ENCODE results near the gene SORD. TPM values are rescaled to one million over a fixed set of nuclear protein-coding genes. Genes with fewer than 3 reads are reported as not detected.

The SORD gene
- total RNA-seq, 4 donors from 2014 or later: 1.9 to 7.3 (median 4.7) TPM

DNA sequence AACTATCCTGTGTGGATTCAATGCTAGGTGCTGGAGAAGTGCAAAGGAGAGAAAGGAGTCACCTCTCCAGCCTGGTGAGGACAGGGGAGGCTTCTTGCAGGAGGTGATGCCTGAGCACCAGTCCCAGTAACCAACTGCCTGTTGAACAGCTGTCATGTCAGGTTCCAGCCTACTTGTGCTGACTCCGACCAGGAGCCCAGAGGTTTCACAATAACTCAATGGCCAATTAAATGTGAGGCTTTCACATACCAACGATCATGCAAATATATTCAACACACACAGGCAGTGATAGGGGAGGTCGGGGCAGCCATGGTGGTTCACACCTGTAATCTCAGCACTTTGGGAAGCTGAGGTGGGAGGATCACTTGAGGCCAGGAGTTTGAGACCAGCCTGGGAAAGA lies 7.7 kb downstream of the SORD start:
- TF ChIP-seq, protein P1, sequence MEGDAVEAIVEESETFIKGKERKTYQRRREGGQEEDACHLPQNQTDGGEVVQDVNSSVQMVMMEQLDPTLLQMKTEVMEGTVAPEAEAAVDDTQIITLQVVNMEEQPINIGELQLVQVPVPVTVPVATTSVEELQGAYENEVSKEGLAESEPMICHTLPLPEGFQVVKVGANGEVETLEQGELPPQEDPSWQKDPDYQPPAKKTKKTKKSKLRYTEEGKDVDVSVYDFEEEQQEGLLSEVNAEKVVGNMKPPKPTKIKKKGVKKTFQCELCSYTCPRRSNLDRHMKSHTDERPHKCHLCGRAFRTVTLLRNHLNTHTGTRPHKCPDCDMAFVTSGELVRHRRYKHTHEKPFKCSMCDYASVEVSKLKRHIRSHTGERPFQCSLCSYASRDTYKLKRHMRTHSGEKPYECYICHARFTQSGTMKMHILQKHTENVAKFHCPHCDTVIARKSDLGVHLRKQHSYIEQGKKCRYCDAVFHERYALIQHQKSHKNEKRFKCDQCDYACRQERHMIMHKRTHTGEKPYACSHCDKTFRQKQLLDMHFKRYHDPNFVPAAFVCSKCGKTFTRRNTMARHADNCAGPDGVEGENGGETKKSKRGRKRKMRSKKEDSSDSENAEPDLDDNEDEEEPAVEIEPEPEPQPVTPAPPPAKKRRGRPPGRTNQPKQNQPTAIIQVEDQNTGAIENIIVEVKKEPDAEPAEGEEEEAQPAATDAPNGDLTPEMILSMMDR (IDR thresholded peaks at IDR 0.05; ENCODE audit: low read depth): no peak

DNA sequence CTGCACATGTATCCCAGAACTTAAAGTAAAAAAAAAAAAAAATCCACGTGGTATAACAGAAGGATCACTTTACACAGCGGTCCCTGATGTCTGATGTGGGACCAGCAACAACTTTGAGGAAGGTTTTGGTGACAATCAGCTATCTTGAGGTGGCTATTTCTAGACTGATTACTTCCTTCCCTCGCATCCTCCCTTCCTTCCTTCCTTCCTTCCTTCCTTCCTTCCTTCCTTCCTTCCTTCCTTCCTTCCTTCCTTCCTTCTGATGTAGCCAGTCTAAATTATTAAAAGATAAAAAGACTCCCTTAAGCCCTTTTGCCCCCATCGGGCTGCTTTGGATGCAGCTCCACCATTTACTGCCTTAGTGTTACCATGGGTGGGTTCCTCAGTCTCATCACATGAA lies 14.9 kb downstream of the SORD start:
- TF ChIP-seq, protein P1 (IDR thresholded peaks at IDR 0.05; ENCODE audit: low read depth): no peak

DNA sequence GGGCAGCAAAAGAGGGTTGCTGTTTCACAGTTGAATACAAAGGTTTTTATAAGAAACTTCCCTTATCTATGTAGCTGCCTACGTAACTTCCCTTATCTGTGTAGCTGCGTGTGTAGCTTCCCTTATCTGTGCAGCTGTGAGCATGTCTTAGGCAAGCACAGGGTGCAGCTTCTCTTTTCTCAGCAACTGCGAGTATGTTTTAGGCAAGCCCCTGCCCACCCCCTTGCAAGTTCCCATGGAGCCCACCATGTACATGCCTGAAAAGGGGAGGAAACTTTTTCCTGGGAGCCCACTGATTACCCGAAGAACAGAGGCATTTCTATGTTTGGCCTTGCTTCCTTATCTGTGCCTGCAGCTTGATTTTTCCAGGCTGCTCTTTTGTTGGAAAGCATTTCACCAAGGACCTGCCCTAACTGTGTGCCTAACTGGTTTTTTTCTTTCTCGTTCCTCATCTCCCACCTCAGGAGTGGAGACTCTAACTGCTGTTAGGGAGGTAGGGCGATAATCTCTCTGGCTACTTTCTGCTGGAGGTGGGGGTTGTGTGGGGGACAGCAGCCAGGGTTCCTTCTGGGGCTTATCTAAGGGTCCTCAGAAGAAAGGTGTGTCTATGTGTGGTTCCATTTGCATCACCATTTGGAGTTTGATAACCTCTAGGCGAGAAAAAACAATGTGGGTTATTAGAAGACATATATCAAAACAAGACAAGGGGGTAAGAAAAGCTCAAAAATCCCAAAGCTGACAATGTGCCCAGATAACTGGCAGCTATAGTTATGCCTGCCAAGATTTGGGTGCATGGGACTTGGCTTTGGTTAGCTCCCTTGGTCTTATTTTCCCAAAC lies 26.0 kb downstream of the SORD start:
- TF ChIP-seq, protein P1 (IDR thresholded peaks at IDR 0.05; ENCODE audit: low read depth): no peak

DNA sequence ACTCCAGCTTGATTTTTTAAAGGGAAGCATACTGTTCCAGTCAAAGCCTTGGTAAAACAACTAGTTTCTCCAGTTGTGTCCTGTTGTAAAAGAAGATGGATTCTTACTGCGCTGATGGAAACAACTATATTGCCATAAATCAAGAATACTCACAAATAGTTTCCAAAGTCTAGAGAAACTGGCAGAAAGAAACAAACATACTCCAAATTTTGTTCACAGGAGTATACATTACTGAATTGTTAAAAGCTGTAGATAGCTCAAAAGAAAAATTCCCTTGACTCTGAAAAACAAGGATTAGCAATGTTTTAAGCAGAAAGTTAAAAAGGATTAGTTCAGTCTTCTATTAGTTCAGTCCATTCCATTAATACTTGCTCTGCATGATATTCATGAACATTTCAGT lies 27.6 kb downstream of the SORD start:
- TF ChIP-seq, protein P1 (IDR thresholded peaks at IDR 0.05; ENCODE audit: low read depth): no peak

DNA sequence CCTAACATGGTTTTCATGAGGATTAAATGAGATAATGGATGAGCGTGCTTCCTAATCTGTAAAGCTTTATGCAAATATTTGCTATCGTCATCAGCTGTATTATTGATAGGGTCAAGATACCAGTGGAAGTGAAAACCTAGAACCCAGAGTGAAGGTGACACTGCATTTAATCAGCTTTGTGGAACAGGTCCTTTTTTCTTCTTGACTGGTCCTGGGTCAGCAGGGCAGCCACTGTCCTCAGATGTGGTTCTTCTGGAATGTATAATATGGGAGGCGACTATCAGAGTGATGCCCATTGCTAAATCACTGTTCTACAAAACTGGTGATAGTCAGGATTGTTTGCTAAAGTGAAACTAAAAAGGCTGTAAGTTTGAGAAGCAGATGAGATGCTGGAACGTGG lies 41.4 kb downstream of the SORD start:
- TF ChIP-seq, protein P1 (IDR thresholded peaks at IDR 0.05; ENCODE audit: low read depth): no peak

DNA sequence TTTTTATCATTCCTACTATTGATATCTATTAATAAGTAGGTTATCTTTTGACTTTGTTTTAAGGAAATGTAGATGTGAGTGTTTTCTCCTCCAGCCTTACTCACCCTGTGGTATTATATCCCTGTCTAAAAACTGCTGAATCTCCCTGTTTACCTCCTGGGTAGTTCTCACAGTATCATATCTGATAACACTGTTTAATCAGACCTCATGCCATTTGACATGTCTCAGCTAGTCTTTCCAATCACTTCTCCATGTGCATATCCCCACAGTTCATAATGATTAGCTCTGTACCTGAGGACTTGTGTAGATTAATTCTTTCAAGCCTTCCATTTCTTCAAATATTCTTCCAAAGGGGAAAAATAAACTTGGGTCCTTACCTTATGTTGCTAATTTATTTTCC lies 60.2 kb downstream of the SORD start:
- TF ChIP-seq, protein P1 (IDR thresholded peaks at IDR 0.05; ENCODE audit: low read depth): no peak

DNA sequence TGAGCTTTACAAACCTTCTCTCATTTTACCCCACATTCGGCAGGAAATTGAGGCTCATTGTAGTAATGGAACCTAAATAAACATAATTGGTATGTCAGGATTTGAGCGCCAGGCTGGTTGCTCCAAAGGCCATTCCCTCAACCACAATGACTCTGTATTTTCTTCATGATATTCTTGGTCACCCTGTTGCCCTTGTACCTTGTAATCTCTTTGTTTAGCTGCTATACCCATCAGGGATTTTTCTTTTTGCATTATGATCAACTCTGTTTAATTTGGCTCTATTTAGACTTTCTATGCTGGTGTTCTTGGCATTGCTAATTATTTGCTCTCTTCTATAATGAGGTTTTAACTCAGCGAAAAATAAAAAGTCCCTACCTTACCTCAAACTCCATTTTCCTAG lies 61.2 kb downstream of the SORD start:
- TF ChIP-seq, protein P1 (IDR thresholded peaks at IDR 0.05; ENCODE audit: low read depth): no peak
